ENCODE data around the gene SLC6A12. TPM values are rescaled to one million over a fixed set of nuclear protein-coding genes. Genes with fewer than 3 reads are reported as not detected.
A peak's percentile ranks its signal among the peaks of the same experiment; 100 is the strongest.

The SLC6A12 gene
- total RNA-seq, 4 donors from 2014 or later, result 0.17 to 0.78 (median 0.34) TPM; not detected in 1

GRCh38 chr12:153080-153746, 60.7 kb downstream of the SLC6A12 start:
- 25% methylated on average over 6 of the region's 11 CpGs for WGBS
- Histone ChIP-seq H3K27me3 (peaks cover 0 to 55% (median 0%) of the 10 kb centered on the region in 4 donors), H3K36me3 (no peaks in the 10 kb centered on the region), H3K4me3 (no peak overlapping the region), H3K9me3 (no peaks in the 10 kb centered on the region), H3K4me1 (peaks cover 0 to 8% (median 0%) of the 10 kb centered on the region in 4 donors), H3K27ac (replicated peaks in 1 of 4) (no peak overlapping the region)
- TF ChIP-seq POLR2A (IDR thresholded peaks at IDR 0.05; ENCODE audit: low read depth) (no peak), EP300 (IDR thresholded peaks at IDR 0.05) (no peak), CTCF (IDR thresholded peaks at IDR 0.05) (peak in 2 of 3 experiments; percentile 25 to 42)
- intact Hi-C loops (cut with DNase I), result no loop called here
- no peak for DNase-seq (ENCODE audit: extremely low spot score)

DNA sequence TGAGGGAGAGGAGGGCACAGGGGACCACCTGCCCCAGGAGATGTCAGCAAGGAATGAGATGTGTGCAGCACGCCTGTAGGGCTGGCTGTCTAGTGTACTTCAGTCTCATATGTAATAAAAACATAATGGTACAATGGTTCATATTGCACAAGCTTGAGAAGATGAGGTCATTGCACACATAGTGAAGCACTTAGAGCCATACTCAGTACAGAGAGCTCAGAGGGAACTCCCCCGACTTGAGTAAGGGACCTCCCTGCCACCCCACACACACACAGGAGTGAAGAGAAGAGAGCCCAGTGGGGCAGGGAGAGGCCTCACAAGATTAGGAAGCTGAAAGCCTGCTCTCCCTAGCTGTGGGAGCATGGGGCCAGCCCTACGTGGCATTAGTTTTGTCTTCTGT, 61.5 kb downstream of the SLC6A12 start:
- DNase-seq (ENCODE audit: extremely low spot score), result no peak
- Histone ChIP-seq H3K27me3 (peaks cover 0 to 55% (median 0%) of the 10 kb centered on the region in 4 donors), H3K27ac (replicated peaks in 1 of 4) (no peak overlapping the region), H3K4me1 (peaks cover 0 to 8% (median 0%) of the 10 kb centered on the region in 4 donors), H3K4me3 (no peak overlapping the region), H3K36me3 (no peaks in the 10 kb centered on the region), H3K9me3 (no peaks in the 10 kb centered on the region)
- intact Hi-C loops (cut with DNase I), result no loop called here
- 90% methylated on average over 2 of the region's 3 CpGs for WGBS
- TF ChIP-seq POLR2A (IDR thresholded peaks at IDR 0.05; ENCODE audit: low read depth) (no peak), EP300 (IDR thresholded peaks at IDR 0.05) (no peak), POLR2AphosphoS5 (IDR thresholded peaks at IDR 0.05) (no peak), CTCF (IDR thresholded peaks at IDR 0.05) (no peak)

DNA sequence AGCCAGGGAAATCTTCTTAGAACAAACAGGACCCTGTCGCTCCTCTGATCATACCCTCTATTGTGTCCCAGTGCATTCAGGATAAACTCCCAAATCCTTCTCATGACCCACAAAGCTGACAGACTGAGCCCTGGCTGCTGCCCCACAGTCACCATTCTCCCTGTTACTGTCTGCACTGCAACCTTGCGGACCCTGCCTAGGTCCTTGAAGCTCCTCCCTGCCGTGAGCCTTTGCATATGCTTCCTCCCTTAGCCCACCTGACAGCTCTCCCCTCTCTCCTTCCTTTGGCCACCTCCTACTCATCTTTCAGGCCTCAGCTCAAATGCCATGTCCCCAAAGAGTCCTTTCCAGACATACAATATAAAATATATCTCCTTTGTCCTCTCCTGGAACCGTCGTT, 62.4 kb downstream of the SLC6A12 start:
- Histone ChIP-seq H3K27ac (replicated peaks in 1 of 4) (no peak overlapping the region), H3K4me3 (no peak overlapping the region), H3K9me3 (no peaks in the 10 kb centered on the region), H3K36me3 (no peaks in the 10 kb centered on the region), H3K4me1 (peaks cover 0 to 8% (median 0%) of the 10 kb centered on the region in 4 donors), H3K27me3 (peaks cover 0 to 55% (median 0%) of the 10 kb centered on the region in 4 donors)
- WGBS, result 77% methylated on average over 5 of the region's 5 CpGs
- intact Hi-C loops (cut with DNase I), result no loop called here
- DNase-seq (ENCODE audit: extremely low spot score), result no peak
- TF ChIP-seq POLR2AphosphoS5 (IDR thresholded peaks at IDR 0.05) (no peak), CTCF (IDR thresholded peaks at IDR 0.05) (no peak), EP300 (IDR thresholded peaks at IDR 0.05) (no peak), POLR2A (IDR thresholded peaks at IDR 0.05; ENCODE audit: low read depth) (no peak)

GRCh38 chr12:148676-149416, 65.1 kb downstream of the SLC6A12 start:
- intact Hi-C loops (cut with DNase I), result no loop called here
- H3K27ac ChIP-seq (replicated peaks in 1 of 4), result no peak overlapping the region
- peaks cover 0 to 35% (median 0%) of the 10 kb centered on the region in 4 donors for H3K27me3 ChIP-seq
- WGBS, result 89% methylated on average over 10 of the region's 18 CpGs
- H3K9me3 ChIP-seq, result no peaks in the 10 kb centered on the region
- H3K4me1 ChIP-seq, result peaks cover 0 to 8% (median 0%) of the 10 kb centered on the region in 4 donors
- H3K36me3 ChIP-seq, result no peaks in the 10 kb centered on the region
- TF ChIP-seq POLR2A (IDR thresholded peaks at IDR 0.05; ENCODE audit: low read depth) (no peak), EP300 (IDR thresholded peaks at IDR 0.05) (no peak), POLR2AphosphoS5 (IDR thresholded peaks at IDR 0.05) (no peak), CTCF (IDR thresholded peaks at IDR 0.05) (no peak)
- DNase-seq (ENCODE audit: extremely low spot score), result no peak
- no peak overlapping the region for H3K4me3 ChIP-seq

All from esophagus muscularis mucosa (tissue), 4 donors.